Endodermal cell (in vitro differentiated cells): ENCODE results near the gene NKD1. TPM values are rescaled to one million over a fixed set of nuclear protein-coding genes. Genes with fewer than 3 reads are reported as not detected.

Experiments
- DNase-seq: peaks from one replicate; pipeline ENCODE4 v3.0.0-alpha.2; 2017
- H3K27ac ChIP-seq: 2 replicates; pipeline ENCODE4 v1.5.1; 2013; ENCODE audit warnings: mild to moderate bottlenecking, low read depth, low read length, moderate library complexity
- H3K27me3 ChIP-seq: 2 replicates; pipeline ENCODE4 v1.6.1; 2013; ENCODE audit warnings: mild to moderate bottlenecking, low read length, moderate library complexity; ENCODE audit not compliant: insufficient read depth, control insufficient read depth, poor library complexity, severe bottlenecking
- H3K36me3 ChIP-seq: 2 replicates; pipeline ENCODE4 v1.7.0; 2013; ENCODE audit warnings: mild to moderate bottlenecking, low read length, moderate library complexity; ENCODE audit not compliant: control insufficient read depth, insufficient read depth
- H3K4me1 ChIP-seq: one replicate; pipeline ENCODE4 v1.7.0; 2013; ENCODE audit warnings: low read length; ENCODE audit not compliant: control insufficient read depth, insufficient read depth
- H3K4me3 ChIP-seq: 2 replicates; pipeline ENCODE4 v1.5.1; 2013; ENCODE audit warnings: mild to moderate bottlenecking, low read length, moderate library complexity
- H3K9ac ChIP-seq: 2 replicates; pipeline ENCODE4 v1.6.1; 2013; ENCODE audit warnings: mild to moderate bottlenecking, low read length, moderate library complexity; ENCODE audit not compliant: poor library complexity, severe bottlenecking; ENCODE audit errors: extremely low read depth
- H3K9me3 ChIP-seq: 2 replicates; pipeline ENCODE4 v1.6.1; 2013; ENCODE audit warnings: mild to moderate bottlenecking, low read length, moderate library complexity; ENCODE audit not compliant: control insufficient read depth
- H3K27ac Mint-ChIP-seq: 2 replicates; pipeline ENCODE4 v1.8.0; 2020; ENCODE audit warnings: mixed read lengths
- H3K27me3 Mint-ChIP-seq: 2 replicates; pipeline ENCODE4 v1.8.0; 2021; ENCODE audit warnings: mild to moderate bottlenecking, mixed read lengths; ENCODE audit not compliant: insufficient read depth
- H3K36me3 Mint-ChIP-seq: 2 replicates; pipeline ENCODE4 v1.8.0; 2020; ENCODE audit warnings: low read depth, mixed read lengths
- H3K4me1 Mint-ChIP-seq: 2 replicates; pipeline ENCODE4 v1.8.0; 2020; ENCODE audit warnings: mixed read lengths
- H3K4me3 Mint-ChIP-seq: 2 replicates; pipeline ENCODE4 v1.8.0; 2020; ENCODE audit warnings: mild to moderate bottlenecking, moderate library complexity, mixed read lengths
- H3K9me3 Mint-ChIP-seq: 2 replicates; pipeline ENCODE4 v1.8.0; 2020; ENCODE audit warnings: mild to moderate bottlenecking, mixed read lengths
- CTCF ChIP-seq: fragments of 200-600 bp; sonication (generic); conservative IDR thresholded peaks from 2 replicates; pipeline ENCODE4 v1.5.0; 2021; ENCODE audit warnings: antibody characterized with exemption, mild to moderate bottlenecking
- WGBS, 2 experiments: methylation state at CpG; one replicate each; pipeline versions ENCODE4 v1.1.5 to v1.1.7; 2013; ENCODE audit warnings: missing lambda C conversion rate in 2 of 2, mixed read lengths in 1 of 2; ENCODE audit not compliant: insufficient coverage in 1 of 2, insufficient read length in 1 of 2; 5-methylcytosine and 5-hydroxymethylcytosine counted together
- total RNA-seq, 2 donors: library from RNA; stranded (reverse); fragmentation: NEBNext Ultra II Directional in 1 of 2; extraction: Animal tissue kit (Norgen Biotek cat#: 25700) in 1 of 2; gene quantifications; 2 replicates in 1 of 2; 3 replicates in 1 of 2; pipeline ENCODE4 v1.2.1, GENCODE V29; 2021

NKD1 gene
- total RNA-seq, 2 donors from 2014 or later, result 7.0 to 9.5 TPM

DNA sequence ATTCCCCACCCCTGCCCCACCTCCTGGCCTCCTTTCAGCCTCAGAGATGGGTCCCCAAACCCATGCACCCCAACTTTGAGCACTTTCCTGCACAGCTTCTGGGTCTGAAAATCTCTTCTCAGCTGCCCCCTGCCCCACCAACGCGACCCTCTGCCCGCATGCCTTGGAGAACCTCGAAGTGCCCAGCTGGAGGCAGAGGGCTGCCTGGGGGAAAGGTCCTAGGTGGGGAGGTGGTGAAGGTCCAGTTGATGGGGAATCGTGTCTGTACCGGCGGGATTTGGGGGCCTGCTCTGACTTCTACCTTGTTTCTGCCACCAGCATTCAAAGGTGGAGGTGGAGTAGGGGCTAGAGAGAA is 1.3 kb downstream of the NKD1 start:
- H3K4me3 ChIP-seq, result peak overlapping the region; percentile 75
- H3K36me3 ChIP-seq, result no peaks in the 10 kb centered on the region
- peaks cover 8% of the 10 kb centered on the region for H3K4me1 ChIP-seq
- no peak overlapping the region for H3K27ac ChIP-seq
- H3K27me3 Mint-ChIP-seq, result peaks cover 19% of the 10 kb centered on the region
- no peak for DNase-seq
- 84% methylated on average over 7 of the region's 7 CpGs; no CpG with 5 or more reads in 1 of the 2 experiments for WGBS, 2 experiments
- peaks cover 18% of the 10 kb centered on the region for H3K4me1 Mint-ChIP-seq
- no peak overlapping the region for H3K9ac ChIP-seq
- peak overlapping the region; percentile 59 for H3K4me3 Mint-ChIP-seq
- no peak overlapping the region for H3K27ac Mint-ChIP-seq
- no peak for TF ChIP-seq CTCF
- no peaks in the 10 kb centered on the region for H3K9me3 Mint-ChIP-seq
- H3K36me3 Mint-ChIP-seq, result no peaks in the 10 kb centered on the region
- peaks cover 14% of the 10 kb centered on the region for H3K27me3 ChIP-seq
- no peaks in the 10 kb centered on the region for H3K9me3 ChIP-seq

GRCh38 chr16:50550035-50550434 is 1.8 kb downstream of the NKD1 start:
- no peak overlapping the region for H3K27ac ChIP-seq
- peak overlapping the region; percentile 75 for H3K4me3 ChIP-seq
- H3K36me3 ChIP-seq, result no peaks in the 10 kb centered on the region
- no peak for DNase-seq
- H3K9ac ChIP-seq, result no peak overlapping the region
- no peak for TF ChIP-seq CTCF
- peaks cover 14% of the 10 kb centered on the region for H3K27me3 ChIP-seq
- Mint-ChIP-seq H3K27ac (no peak overlapping the region), H3K9me3 (no peaks in the 10 kb centered on the region), H3K27me3 (peaks cover 19% of the 10 kb centered on the region), H3K36me3 (no peaks in the 10 kb centered on the region), H3K4me3 (peak overlapping the region; percentile 59), H3K4me1 (peaks cover 13% of the 10 kb centered on the region)
- H3K4me1 ChIP-seq, result peaks cover 4% of the 10 kb centered on the region
- 82 to 91% methylated on average over 3 to 8 of the region's 8 CpGs for WGBS, 2 experiments
- no peaks in the 10 kb centered on the region for H3K9me3 ChIP-seq

DNA sequence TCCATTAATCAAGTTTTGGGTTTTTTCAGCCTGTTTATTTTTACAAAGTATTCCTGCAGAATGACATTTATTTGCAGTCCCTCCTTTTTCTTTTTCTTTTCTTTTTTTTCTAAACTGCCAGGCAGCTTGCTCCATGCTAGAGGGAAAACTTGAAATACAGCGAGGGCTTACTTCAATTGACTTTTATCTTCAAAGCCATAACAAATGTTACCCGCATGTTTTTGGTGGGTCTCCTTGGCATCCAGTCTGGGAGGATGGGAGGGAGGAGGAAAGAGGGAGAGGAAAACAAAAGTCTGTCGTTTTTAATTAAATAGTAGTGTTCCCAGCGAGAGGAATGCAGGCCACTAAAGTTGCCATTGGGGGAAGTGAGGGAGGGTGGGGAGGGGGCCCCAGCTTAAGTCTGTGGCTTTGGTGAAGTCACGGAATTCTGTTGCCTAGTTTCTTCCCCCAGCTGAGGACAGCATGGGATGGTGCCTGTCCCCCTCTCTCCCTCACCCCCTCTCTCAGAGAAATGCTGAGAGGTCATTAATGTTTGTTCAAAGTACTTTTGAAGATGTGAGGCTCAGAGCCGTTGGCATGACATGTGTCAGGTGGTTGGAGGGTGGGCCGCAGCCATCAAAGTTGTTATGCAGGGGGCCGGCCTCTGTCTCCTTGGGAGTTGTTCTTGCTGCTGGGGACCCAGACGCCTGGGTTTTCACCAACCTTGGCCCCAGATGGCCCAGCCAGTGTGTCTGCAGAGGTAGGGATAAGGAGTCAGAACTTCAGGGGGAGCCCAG is 2.9 kb downstream of the NKD1 start:
- Mint-ChIP-seq H3K4me3 (no peak overlapping the region), H3K27ac (no peak overlapping the region), H3K36me3 (peaks cover 2% of the 10 kb centered on the region), H3K4me1 (peaks cover 6% of the 10 kb centered on the region), H3K27me3 (peaks cover 19% of the 10 kb centered on the region), H3K9me3 (no peaks in the 10 kb centered on the region)
- Histone ChIP-seq H3K4me1 (no peaks in the 10 kb centered on the region), H3K27me3 (peaks cover 14% of the 10 kb centered on the region), H3K4me3 (no peak overlapping the region), H3K9ac (no peak overlapping the region), H3K36me3 (no peaks in the 10 kb centered on the region), H3K27ac (peak overlapping the region; percentile 57), H3K9me3 (no peaks in the 10 kb centered on the region)
- TF ChIP-seq CTCF, result no peak
- WGBS, 2 experiments, result 53 to 82% methylated on average over 3 to 8 of the region's 9 CpGs
- DNase-seq, result no peak
